Transverse colon (tissue), 4 donors: ENCODE data around the gene UBASH3A. TPM values are rescaled to one million over a fixed set of nuclear protein-coding genes. Genes with fewer than 3 reads are reported as not detected.
A peak's percentile ranks its signal among the peaks of the same experiment; 100 is the strongest.
"Not testable (repeated sequence)": the region's sequence is repeated elsewhere in the genome, so short reads cannot be mapped to it uniquely, and the experiment has no call there.

Experiments used
- DNase-seq: peaks from one replicate; pipeline ENCODE4 v3.0.0-alpha.2; 2019
- H3K27ac ChIP-seq, 4 donors: fragments of 200-600 bp; sonication (generic); 2 replicates each; pipeline ENCODE4 v1.5.1; 2016 to 2018; ENCODE audit warnings: inconsistent platforms in 4 of 4
- H3K27me3 ChIP-seq: fragments of 200-600 bp; sonication (generic); 2 replicates; pipeline ENCODE4 v1.5.1; 2017; ENCODE audit warnings: inconsistent platforms
- H3K36me3 ChIP-seq, 4 donors: fragments of 200-600 bp; sonication (generic); 2 replicates each; pipeline ENCODE4 v1.5.1; 2017 to 2019; ENCODE audit warnings: inconsistent platforms in 4 of 4
- H3K4me1 ChIP-seq, 4 donors: fragments of 200-600 bp; sonication (generic); 2 replicates each; pipeline ENCODE4 v1.5.1; 2017 to 2020; ENCODE audit warnings: inconsistent platforms in 4 of 4
- H3K4me3 ChIP-seq, 4 donors: fragments of 200-600 bp; sonication (generic); 1 replicate in 1 of 4; 2 replicates in 3 of 4; pipeline versions ENCODE4 v1.5.1 to v1.6.1; 2017 to 2019; ENCODE audit warnings: inconsistent platforms in 4 of 4
- H3K9me3 ChIP-seq, 2 donors: fragments of 200-600 bp; sonication (generic); 2 replicates each; pipeline ENCODE4 v1.5.1; 2017 to 2019; ENCODE audit warnings: inconsistent platforms in 2 of 2
- CTCF ChIP-seq, 5 experiments: fragments of 200-600 bp in 3 of 5; fragments of 450-650 bp in 2 of 5; sonication (generic) in 3 of 5; IDR thresholded peaks; 1 replicate in 2 of 5; 2 replicates in 3 of 5; pipeline ENCODE4 v1.5.1; 2016 to 2017; ENCODE audit warnings: antibody characterized with exemption in 5 of 5, inconsistent platforms in 3 of 5, mild to moderate bottlenecking in 2 of 5, moderate library complexity in 1 of 5
- EP300 ChIP-seq: sonication (generic); formaldehyde crosslinking; IDR thresholded peaks from one replicate; pipeline ENCODE4 v1.6.1; 2017; ENCODE audit warnings: antibody characterized with exemption, low read depth
- POLR2A ChIP-seq: fragments of 450-650 bp; IDR thresholded peaks from one replicate; pipeline ENCODE4 v1.6.1; 2016; ENCODE audit warnings: antibody characterized with exemption, mild to moderate bottlenecking, moderate library complexity
- POLR2AphosphoS5 ChIP-seq, 3 donors: sonication (generic); formaldehyde crosslinking; IDR thresholded peaks; one replicate each; pipeline ENCODE4 v1.6.1; 2016; ENCODE audit warnings: antibody characterized with exemption in 3 of 3
- WGBS, 2 donors: methylation state at CpG; one replicate each; pipeline ENCODE4 v1.1.5; 2018; ENCODE audit warnings: low coverage in 1 of 2; 5-methylcytosine and 5-hydroxymethylcytosine counted together
- in situ Hi-C, 4 donors: fragments of 200-750 bp; cut with MboI; loops; one replicate each; pipeline versions ENCODE4 v1.15.0 to v1.15.1; 2017; ENCODE audit warnings: low sequenced_read_pairs in 3 of 4, low pct_ligation_motif_present in 1 of 4, low pct_unique_long_range_greater_than_20kb in 1 of 4
- intact Hi-C: fragments of 100-400 bp; cut with DNase I; formaldehyde crosslinking; loops from one replicate; pipeline ENCODE4 v1.15.1; 2023; ENCODE audit warnings: low total_unique reads
- total RNA-seq, 4 donors: library from RNA; depleted of rRNA; stranded (reverse); fragments of >200 nt; gene quantifications; one replicate each; pipeline ENCODE4 v1.1.0, GENCODE V29; 2016

UBASH3A gene
- total RNA-seq, 4 donors from 2014 or later, result 0.37 to 3.0 (median 0.82) TPM; not detected in 1

DNA sequence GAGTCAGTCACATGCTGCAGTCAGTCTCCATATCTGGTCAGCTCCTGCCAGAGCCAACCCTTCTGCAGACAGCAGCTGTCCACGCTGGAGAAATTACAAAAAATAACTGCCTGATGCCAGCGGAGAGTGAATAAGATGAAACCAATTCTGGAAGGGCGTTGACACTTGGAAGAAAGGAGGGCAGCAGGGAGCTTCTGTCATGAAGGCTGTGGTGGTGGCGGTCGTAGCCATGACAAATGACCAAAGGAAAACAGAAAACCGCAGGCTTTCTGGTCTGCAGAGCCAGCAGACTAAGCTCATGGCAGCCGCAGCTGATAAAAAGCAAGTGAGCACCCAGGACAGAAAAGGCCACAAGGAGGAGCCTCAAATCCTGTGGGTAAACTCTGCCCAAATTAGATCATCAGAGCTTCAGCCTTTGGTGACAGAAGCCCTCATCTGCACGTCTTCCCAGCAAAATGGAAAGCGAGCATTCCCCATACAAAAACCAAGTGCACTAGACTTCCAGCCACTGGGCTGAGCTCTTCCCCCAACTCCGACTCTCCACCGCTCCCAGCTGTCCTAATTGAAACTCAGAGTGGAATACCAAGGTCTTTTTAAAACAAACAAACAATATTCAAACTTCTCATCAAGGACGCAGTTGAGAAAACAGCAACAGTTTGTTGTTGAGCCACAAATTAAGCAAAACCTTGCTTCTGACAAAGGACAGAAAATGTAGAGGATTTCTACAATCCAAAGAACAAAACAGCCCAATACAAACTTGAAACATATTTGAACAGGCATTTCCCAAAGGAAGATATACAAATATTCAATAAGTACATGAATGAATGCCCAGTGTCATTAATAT is 63.7 kb downstream of the UBASH3A start:
- Histone ChIP-seq H3K27me3 (no peaks in the 10 kb centered on the region), H3K36me3 (no peaks in the 10 kb centered on the region), H3K4me3 (no peak overlapping the region), H3K4me1 (peaks cover 23 to 76% (median 49%) of the 10 kb centered on the region in 4 donors), H3K9me3 (no peaks in the 10 kb centered on the region), H3K27ac (peak overlapping the region; percentile 68 to 80 (median 78))
- no peak for TF ChIP-seq POLR2A
- peak in 4 of 5 experiments; percentile 6 to 20 (median 12) for TF ChIP-seq CTCF (IDR thresholded peaks at IDR 0.05)
- in situ Hi-C loops, result loop anchor here in 1 of 4 donors (10.0 to 25.0 kb wide), 2 partner anchors 67 to 305 kb away; no protein-coding TSS in a partner anchor
- DNase-seq, result peak; percentile 41
- WGBS, 2 donors, result 63 to 93% methylated on average over 4 to 12 of the region's 12 CpGs
- intact Hi-C loops, result no loop called here

- DNase-seq, result peak; percentile 7
- Histone ChIP-seq H3K36me3 (no peaks in the 10 kb centered on the region), H3K27ac (peak overlapping the region; percentile 68 to 80 (median 78)), H3K9me3 (no peaks in the 10 kb centered on the region), H3K4me1 (peaks cover 27 to 71% (median 42%) of the 10 kb centered on the region in 4 donors), H3K27me3 (no peaks in the 10 kb centered on the region), H3K4me3 (no peak overlapping the region)
- WGBS, 2 donors, result 31 to 63% methylated on average over 5 to 6 of the region's 6 CpGs
- no peak for TF ChIP-seq CTCF (IDR thresholded peaks at IDR 0.05)
- TF ChIP-seq POLR2AphosphoS5 (IDR thresholded peaks at IDR 0.05), result no peak
- no peak for TF ChIP-seq EP300
- no peak for TF ChIP-seq POLR2A
- intact Hi-C loops, result no loop called here
- in situ Hi-C loops, result loop anchor here in 1 of 4 donors (10.0 to 25.0 kb wide), 2 partner anchors 66 to 306 kb away; no protein-coding TSS in a partner anchor
These were observed 64.9 kb downstream of the UBASH3A start for GRCh38 chr21:42468491-42469131.

DNA sequence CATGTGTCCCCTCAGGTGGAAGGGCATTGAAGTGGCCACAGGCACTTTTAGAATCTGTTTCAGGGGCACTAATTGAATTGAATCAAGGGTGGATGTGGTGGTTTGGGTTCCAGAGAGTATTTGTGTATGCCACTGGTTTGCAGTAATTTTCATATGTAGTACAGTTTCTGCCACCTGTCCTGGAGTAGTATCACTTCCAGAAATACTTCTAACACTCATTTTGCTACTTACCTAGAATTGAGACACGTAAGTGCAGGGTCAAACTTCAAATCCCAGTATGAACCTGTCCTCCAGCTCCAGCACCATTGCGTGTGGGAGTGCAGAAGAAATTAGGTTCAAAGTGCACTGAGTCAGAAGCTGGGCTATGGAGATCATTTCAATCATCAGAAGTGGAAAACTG is 65.6 kb downstream of the UBASH3A start:
- Histone ChIP-seq H3K36me3 (no peaks in the 10 kb centered on the region), H3K9me3 (no peaks in the 10 kb centered on the region), H3K27ac (peak overlapping the region; percentile 68 to 80 (median 78)), H3K4me3 (no peak overlapping the region), H3K27me3 (no peaks in the 10 kb centered on the region), H3K4me1 (peaks cover 30 to 69% (median 38%) of the 10 kb centered on the region in 4 donors)
- intact Hi-C loops (no loop called here), in situ Hi-C loops (loop anchor here in 1 of 4 donors (10.0 to 25.0 kb wide), 2 partner anchors 66 to 307 kb away; no protein-coding TSS in a partner anchor)
- WGBS, 2 donors, result 29 to 52% methylated on average over 2 of the region's 2 CpGs
- TF ChIP-seq POLR2A, result peak; percentile 11
- peak in 1 of 3 donors; percentile 64 for TF ChIP-seq POLR2AphosphoS5 (IDR thresholded peaks at IDR 0.05)
- TF ChIP-seq CTCF (IDR thresholded peaks at IDR 0.05), result no peak
- peak; percentile 61 for DNase-seq

DNA sequence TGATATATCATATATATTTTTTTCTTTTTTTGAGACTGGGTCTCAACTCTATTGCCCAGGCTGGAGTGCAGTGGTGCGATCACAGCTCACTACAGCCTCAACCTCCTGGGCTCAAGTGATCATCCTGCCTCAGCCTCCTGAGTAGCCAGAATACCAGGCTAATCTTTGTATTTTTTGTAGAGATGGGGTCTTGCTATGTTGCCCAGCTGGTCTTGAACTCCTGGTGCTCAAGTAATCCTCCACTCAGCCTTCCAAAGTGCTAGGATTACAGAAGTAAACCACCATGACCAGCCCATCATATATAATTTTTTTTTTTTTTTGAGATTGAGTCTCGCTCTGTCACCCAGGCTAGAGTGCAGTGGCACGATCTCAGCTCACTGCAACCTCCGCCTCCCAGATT is 66.0 kb downstream of the UBASH3A start:
- H3K27me3 ChIP-seq, intact Hi-C loops, H3K9me3 ChIP-seq, DNase-seq, H3K36me3 ChIP-seq, H3K4me3 ChIP-seq: not testable (repeated sequence)
- Histone ChIP-seq H3K27ac (peak overlapping the region; percentile 68 to 80 (median 78)), H3K4me1 (peaks cover 33 to 69% (median 39%) of the 10 kb centered on the region in 4 donors)
- WGBS, 2 donors, result 92 to 95% methylated on average over 2 to 4 of the region's 4 CpGs
- in situ Hi-C loops, result loop anchor here in 1 of 4 donors (10.0 to 25.0 kb wide), 2 partner anchors 65 to 307 kb away; no protein-coding TSS in a partner anchor
